ENCODE measurements around the gene ATP6V0E2. TPM values are rescaled to one million over a fixed set of nuclear protein-coding genes. Genes with fewer than 3 reads are reported as not detected.
A peak's percentile ranks its signal among the peaks of the same experiment; 100 is the strongest.

ATP6V0E2 gene
- total RNA-seq, 2 donors from 2014 or later = 24.1 TPM

GRCh38 chr7:149883452-149883861 is 9.7 kb downstream of the ATP6V0E2 start:
- peak; percentile 82 for ATAC-seq
- Histone ChIP-seq H3K36me3 (replicated peaks in 1 of 2; ENCODE audit: insufficient read depth in 1 of 2, low read depth in 2 of 2) (no peaks in the 10 kb centered on the region), H3K4me3 (no peak overlapping the region), H3K27ac (peak overlapping the region; percentile 40 to 85 (median 70)), H3K27me3 (no peaks in the 10 kb centered on the region), H3K9me3 (no peaks in the 10 kb centered on the region), H3K4me1 (peaks cover 69% of the 10 kb centered on the region)
- TF ChIP-seq CTCF (IDR thresholded peaks at IDR 0.05) = peak; percentile 52 to 94 (median 78)
- TF ChIP-seq POLR2A (IDR thresholded peaks at IDR 0.05) = no peak
- intact Hi-C loops (cut with DNase I) = no loop called here
- DNase-seq = peak; percentile 81 to 88 (median 84)
- 16 to 17% methylated on average over 10 to 12 of the region's 12 CpGs for WGBS, 2 donors

GRCh38 chr7:149884016-149884415 is 10.2 kb downstream of the ATP6V0E2 start:
- H3K36me3 ChIP-seq (replicated peaks in 1 of 2; ENCODE audit: insufficient read depth in 1 of 2, low read depth in 2 of 2) = no peaks in the 10 kb centered on the region
- no peaks in the 10 kb centered on the region for H3K27me3 ChIP-seq
- no peaks in the 10 kb centered on the region for H3K9me3 ChIP-seq
- TF ChIP-seq POLR2A (IDR thresholded peaks at IDR 0.05) (no peak), CTCF (IDR thresholded peaks at IDR 0.05) (no peak)
- ATAC-seq = peak; percentile 68
- WGBS, 2 donors = 34 to 41% methylated on average over 4 of the region's 4 CpGs
- peaks cover 69% of the 10 kb centered on the region for H3K4me1 ChIP-seq
- no peak overlapping the region for H3K4me3 ChIP-seq
- intact Hi-C loops (cut with DNase I) = no loop called here
- peak overlapping the region; percentile 40 to 85 (median 70) for H3K27ac ChIP-seq
- DNase-seq = peak; percentile 68 to 85 (median 74)

GRCh38 chr7:149884541-149884940 is 10.8 kb downstream of the ATP6V0E2 start:
- no peak overlapping the region for H3K4me3 ChIP-seq
- no peaks in the 10 kb centered on the region for H3K9me3 ChIP-seq
- H3K27ac ChIP-seq = peak overlapping the region; percentile 40 to 85 (median 70)
- intact Hi-C loops (cut with DNase I) = no loop called here
- DNase-seq = no peak
- no peaks in the 10 kb centered on the region for H3K36me3 ChIP-seq (replicated peaks in 1 of 2; ENCODE audit: insufficient read depth in 1 of 2, low read depth in 2 of 2)
- peaks cover 69% of the 10 kb centered on the region for H3K4me1 ChIP-seq
- no peaks in the 10 kb centered on the region for H3K27me3 ChIP-seq
- WGBS, 2 donors = 78 to 82% methylated on average over 2 of the region's 2 CpGs
- ATAC-seq = no peak
- TF ChIP-seq CTCF (IDR thresholded peaks at IDR 0.05) = no peak
- no peak for TF ChIP-seq POLR2A (IDR thresholded peaks at IDR 0.05)

- Histone ChIP-seq H3K4me3 (no peak overlapping the region), H3K27me3 (no peaks in the 10 kb centered on the region), H3K4me1 (peaks cover 67% of the 10 kb centered on the region), H3K27ac (peak overlapping the region in 3 of 4 donors; percentile 63 to 85 (median 76)), H3K36me3 (replicated peaks in 1 of 2; ENCODE audit: insufficient read depth in 1 of 2, low read depth in 2 of 2) (no peaks in the 10 kb centered on the region), H3K9me3 (no peaks in the 10 kb centered on the region)
- intact Hi-C loops (cut with DNase I) = no loop called here
- WGBS, 2 donors = 53 to 79% methylated on average over 5 to 13 of the region's 13 CpGs
- DNase-seq = peak in 1 of 4 donors; percentile 38
- no peak for TF ChIP-seq POLR2A (IDR thresholded peaks at IDR 0.05)
- no peak for TF ChIP-seq CTCF (IDR thresholded peaks at IDR 0.05)
- no peak for ATAC-seq
Measured at GRCh38 chr7:149885191-149886017, 11.6 kb downstream of the ATP6V0E2 start.

Data from body of pancreas (tissue), 4 donors.